SK-N-SH (cell line): ENCODE results near the gene CTBP2. TPM values are rescaled to one million over a fixed set of nuclear protein-coding genes. Genes with fewer than 3 reads are reported as not detected.

Experiments
- CTCF ChIA-PET: fragments of 300-600, 350-600 bp; formaldehyde crosslinking; extraction: SDS; loops from one replicate; lab custom pipeline; 2021; lab: Yijun Ruan, JAX
- POLR2A ChIA-PET: fragments of 350-600 bp; sonication (Branson Sonifier 250); formaldehyde crosslinking; extraction: SDS; loops from one replicate; lab custom pipeline; 2020; ENCODE audit warnings: antibody characterized with exemption, inconsistent platforms; lab: Yijun Ruan, JAX
- DNase-seq: peaks from one replicate; pipeline ENCODE4 v3.0.0; 2012
- H2AFZ ChIP-seq: fragments of 200-600 bp; sonication (generic); 2 replicates; pipeline ENCODE4 v1.8.1; 2016; ENCODE audit warnings: antibody characterized with exemption, mild to moderate bottlenecking, low read depth
- H3F3A ChIP-seq: fragments of 200-600 bp; sonication (generic); replicated peaks from 2 replicates; pipeline ENCODE3; 2016; ENCODE audit warnings: antibody characterized with exemption, mild to moderate bottlenecking; ENCODE audit not compliant: insufficient read depth
- H3K27ac ChIP-seq, 2 experiments: fragments of 200-500 bp in 1 of 2; fragments of 200-600 bp in 1 of 2; sonication (Bioruptor generic) in 1 of 2; sonication (generic), shearing (Covaris generic) in 1 of 2; 2 replicates each; pipeline versions ENCODE4 v1.5.1 to v1.6.1; 2014 to 2016; ENCODE audit warnings: low read depth in 2 of 2, inconsistent platforms in 1 of 2, low read length in 1 of 2, mild to moderate bottlenecking in 1 of 2, mixed read lengths in 1 of 2
- H3K27me3 ChIP-seq: fragments of 200-600 bp; sonication (generic), shearing (Covaris generic); 2 replicates; pipeline ENCODE4 v1.6.1; 2016; ENCODE audit warnings: mixed run types; ENCODE audit not compliant: insufficient read depth
- H3K36me3 ChIP-seq, 2 experiments: fragments of 200-500 bp in 1 of 2; fragments of 200-600 bp in 1 of 2; sonication (Bioruptor generic) in 1 of 2; sonication (generic) in 1 of 2; replicated peaks in 1 of 2; 2 replicates each; pipeline versions ENCODE3 to v1.5.1; 2014 to 2016; ENCODE audit warnings: low read length in 1 of 2, mild to moderate bottlenecking in 1 of 2; ENCODE audit not compliant: insufficient read depth in 2 of 2, control insufficient read depth in 1 of 2
- H3K4me1 ChIP-seq, 2 experiments: fragments of 200-500 bp in 1 of 2; fragments of 200-600 bp in 1 of 2; sonication (Bioruptor generic) in 1 of 2; sonication (generic), shearing (Covaris generic) in 1 of 2; 2 replicates each; pipeline versions ENCODE4 v1.5.1 to v1.6.1; 2014 to 2016; ENCODE audit warnings: low read depth in 1 of 2, low read length in 1 of 2, mixed run types in 1 of 2; ENCODE audit not compliant: insufficient read depth in 2 of 2, control insufficient read depth in 1 of 2
- H3K4me2 ChIP-seq: fragments of 200-600 bp; sonication (generic), shearing (Covaris generic); 2 replicates; pipeline ENCODE4 v1.6.1; 2017; ENCODE audit warnings: mixed run types
- H3K4me3 ChIP-seq, 2 experiments: fragments of 200-500 bp in 1 of 2; fragments of 200-600 bp in 1 of 2; sonication (Bioruptor generic) in 1 of 2; sonication (generic), shearing (Covaris generic) in 1 of 2; 2 replicates each; pipeline versions ENCODE4 v1.5.1 to v1.8.1; 2014 to 2016; ENCODE audit warnings: low read depth in 2 of 2, inconsistent platforms in 1 of 2, low read length in 1 of 2, mild to moderate bottlenecking in 1 of 2, mixed read lengths in 1 of 2, moderate library complexity in 1 of 2
- H3K79me2 ChIP-seq: fragments of 200-600 bp; sonication (generic); 2 replicates; pipeline ENCODE4 v1.8.1; 2017; ENCODE audit warnings: mild to moderate bottlenecking; ENCODE audit not compliant: insufficient read depth
- H3K9ac ChIP-seq: fragments of 200-600 bp; sonication (generic); 2 replicates; pipeline ENCODE4 v1.6.1; 2017; ENCODE audit warnings: mixed run types
- H3K9me2 ChIP-seq: fragments of 200-600 bp; sonication (generic); 2 replicates; pipeline ENCODE4 v1.6.1; 2017; ENCODE audit warnings: mixed run types
- H3K9me3 ChIP-seq: fragments of 200-600 bp; sonication (generic); 2 replicates; pipeline ENCODE4 v1.6.1; 2017; ENCODE audit warnings: mixed run types, mild to moderate bottlenecking, moderate library complexity
- H4K20me1 ChIP-seq: fragments of 200-600 bp; sonication (generic); 2 replicates; pipeline ENCODE4 v1.6.1; 2017; ENCODE audit warnings: mild to moderate bottlenecking, mixed run types; ENCODE audit not compliant: insufficient read depth
- CHD2 ChIP-seq: fragments of 150-350 bp; IDR thresholded peaks from 2 replicates; pipeline ENCODE4 v1.6.1; 2018; ENCODE audit warnings: low read length; ENCODE audit not compliant: partially characterized antibody
- CTCF ChIP-seq: fragments of 200-600 bp; sonication (generic); IDR thresholded peaks from 2 replicates; pipeline ENCODE4 v1.6.1; 2017; ENCODE audit warnings: antibody characterized with exemption, mild to moderate bottlenecking, moderate library complexity
- ELF1 ChIP-seq: IDR thresholded peaks from 2 replicates; pipeline ENCODE4 v1.4.0; 2012
- EZH2phosphoT487 ChIP-seq: fragments of 200-600 bp; sonication (generic); IDR thresholded peaks from 2 replicates; pipeline ENCODE4 v1.6.1; 2017; ENCODE audit warnings: low read depth, mixed run types, mild to moderate bottlenecking, antibody characterized with exemption, moderate library complexity, borderline replicate concordance
- GABPA ChIP-seq: IDR thresholded peaks from 2 replicates; pipeline ENCODE4 v1.4.0; 2012; ENCODE audit warnings: low read depth, mild to moderate bottlenecking
- GATA2 ChIP-seq: sonication (generic); formaldehyde crosslinking; IDR thresholded peaks from 2 replicates; pipeline ENCODE4 v1.5.0; 2020; ENCODE audit warnings: mild to moderate bottlenecking, missing genetic modification reagents
- NFIC ChIP-seq: IDR thresholded peaks from 2 replicates; pipeline ENCODE4 v1.4.0; 2012; ENCODE audit warnings: borderline replicate concordance
- PBX3 ChIP-seq: IDR thresholded peaks from 2 replicates; pipeline ENCODE4; 2012
- POLR2AphosphoS5 ChIP-seq: IDR thresholded peaks from 2 replicates; pipeline ENCODE4 v1.6.1; 2012; ENCODE audit warnings: low read depth, low read length
- RFX5 ChIP-seq: IDR thresholded peaks from 2 replicates; pipeline ENCODE4 v1.6.1; 2012; ENCODE audit warnings: mild to moderate bottlenecking, improper control_type of control experiment, low read length
- SIN3A ChIP-seq: IDR thresholded peaks from 2 replicates; pipeline ENCODE4 v1.6.1; 2012; ENCODE audit warnings: low read depth, mild to moderate bottlenecking, low read length, moderate library complexity, borderline replicate concordance
- SMC3 ChIP-seq: IDR thresholded peaks from 2 replicates; pipeline ENCODE4 v1.6.1; 2012; ENCODE audit warnings: low read depth, low read length, improper control_type of control experiment
- TAF1 ChIP-seq: IDR thresholded peaks from 2 replicates; pipeline ENCODE4 v1.6.1; 2012; ENCODE audit warnings: low read depth, mild to moderate bottlenecking, low read length, moderate library complexity, borderline replicate concordance
- TCF12 ChIP-seq: IDR thresholded peaks from 2 replicates; pipeline ENCODE4 v1.4.0; 2012
- TEAD4 ChIP-seq: IDR thresholded peaks from 2 replicates; pipeline ENCODE4 v1.4.0; 2012; ENCODE audit warnings: mild to moderate bottlenecking, borderline replicate concordance; ENCODE audit not compliant: insufficient read depth
- USF1 ChIP-seq: IDR thresholded peaks from 2 replicates; pipeline ENCODE4 v1.4.0; 2012; ENCODE audit warnings: low read depth, borderline replicate concordance
- USF2 ChIP-seq: fragments of 150-350 bp; IDR thresholded peaks from 2 replicates; pipeline ENCODE4 v1.6.1; 2017; ENCODE audit warnings: antibody characterized with exemption, low read length, low read depth, borderline replicate concordance
- WGBS: methylation state at CpG from one replicate; pipeline ENCODE4 v1.1.6; 2017; ENCODE audit warnings: low lambda C conversion rate; 5-methylcytosine and 5-hydroxymethylcytosine counted together
- polyA plus RNA-seq, 3 experiments: library from polyadenylated mRNA; depleted of rRNA; stranded (reverse); fragments of >200 nt; gene quantifications; 2 replicates each; pipeline ENCODE4 v1.2.3, GENCODE V29; 2012
- TF ChIP-seq, protein P1 (sequence below): IDR thresholded peaks from 2 replicates; pipeline ENCODE4 v1.4.0; 2012; ENCODE audit warnings: low read depth, borderline replicate concordance
- TF ChIP-seq, protein P2 (sequence below): IDR thresholded peaks from 2 replicates; pipeline ENCODE4 v1.4.0; 2012; ENCODE audit warnings: low read depth

Gene CTBP2
- polyA plus RNA-seq, 1 of the 3 experiments (the other 2 are of a cell fraction) = 69.7 TPM

GRCh38 chr10:125146791-125147579 is 13.4 kb downstream of the CTBP2 start:
- no peak overlapping the region for H3K4me2 ChIP-seq
- peaks cover 5 to 21% of the 10 kb centered on the region in 2 experiments for H3K36me3 ChIP-seq
- H2AFZ ChIP-seq = no peak overlapping the region
- no peak for DNase-seq
- no peak overlapping the region for H3K4me3 ChIP-seq
- ChIA-PET CTCF (interaction anchor here (0.9 kb wide), 1 partner anchor 86 kb away, joined by 3 read pairs; no protein-coding TSS in a partner anchor), POLR2A (no interaction called here)
- H3K9me2 ChIP-seq = no peaks in the 10 kb centered on the region
- H3K27ac ChIP-seq = peak overlapping the region in 1 of 2 experiments; percentile 13; a peak in 1 of 4 replicates
- peaks cover 17 to 27% of the 10 kb centered on the region in 2 experiments; a peak in 2 of 4 replicates for H3K4me1 ChIP-seq
- H3K9ac ChIP-seq = no peak overlapping the region
- WGBS = 88% methylated on average over 13 of the region's 13 CpGs
- H3F3A ChIP-seq = no peaks in the 10 kb centered on the region
- peaks cover 100% of the 10 kb centered on the region for H3K79me2 ChIP-seq
- H3K27me3 ChIP-seq = no peaks in the 10 kb centered on the region
- H3K9me3 ChIP-seq = no peaks in the 10 kb centered on the region
- TF ChIP-seq USF2 = no peak
- no peak for TF ChIP-seq TEAD4
- no peak for TF ChIP-seq RFX5
- no peak for TF ChIP-seq ELF1
- peaks cover 99% of the 10 kb centered on the region for H4K20me1 ChIP-seq

- no peak for DNase-seq
- no peak overlapping the region for H3K4me2 ChIP-seq
- no peaks in the 10 kb centered on the region for H3K9me2 ChIP-seq
- no peak overlapping the region for H2AFZ ChIP-seq
- peaks cover 99% of the 10 kb centered on the region for H4K20me1 ChIP-seq
- POLR2A ChIA-PET = no interaction called here
- H3K36me3 ChIP-seq = peaks cover 5 to 16% of the 10 kb centered on the region in 2 experiments
- peaks cover 100% of the 10 kb centered on the region for H3K79me2 ChIP-seq
- H3K9ac ChIP-seq = no peak overlapping the region
- no peaks in the 10 kb centered on the region for H3K9me3 ChIP-seq
- CTCF ChIA-PET = interaction anchor here (0.6 to 1.4 kb wide), 3 partner anchors 119 to 198 kb away, joined by 3 read pairs; no protein-coding TSS in a partner anchor
- peaks cover 24 to 27% of the 10 kb centered on the region in 2 experiments; a peak in 2 of 4 replicates for H3K4me1 ChIP-seq
- H3F3A ChIP-seq = no peaks in the 10 kb centered on the region
- 95% methylated on average over 5 of the region's 5 CpGs for WGBS
- H3K27ac ChIP-seq = no peak overlapping the region
- no peak overlapping the region for H3K4me3 ChIP-seq
- H3K27me3 ChIP-seq = no peaks in the 10 kb centered on the region
- TF ChIP-seq USF1 (no peak), EZH2phosphoT487 (no peak), RFX5 (no peak), CTCF (no peak), TCF12 (no peak), PBX3 (no peak), NFIC (no peak), GATA2 (no peak), POLR2AphosphoS5 (no peak), TAF1 (no peak), CHD2 (no peak), SMC3 (no peak), SIN3A (no peak), GABPA (no peak)
- TF ChIP-seq, protein P1, sequence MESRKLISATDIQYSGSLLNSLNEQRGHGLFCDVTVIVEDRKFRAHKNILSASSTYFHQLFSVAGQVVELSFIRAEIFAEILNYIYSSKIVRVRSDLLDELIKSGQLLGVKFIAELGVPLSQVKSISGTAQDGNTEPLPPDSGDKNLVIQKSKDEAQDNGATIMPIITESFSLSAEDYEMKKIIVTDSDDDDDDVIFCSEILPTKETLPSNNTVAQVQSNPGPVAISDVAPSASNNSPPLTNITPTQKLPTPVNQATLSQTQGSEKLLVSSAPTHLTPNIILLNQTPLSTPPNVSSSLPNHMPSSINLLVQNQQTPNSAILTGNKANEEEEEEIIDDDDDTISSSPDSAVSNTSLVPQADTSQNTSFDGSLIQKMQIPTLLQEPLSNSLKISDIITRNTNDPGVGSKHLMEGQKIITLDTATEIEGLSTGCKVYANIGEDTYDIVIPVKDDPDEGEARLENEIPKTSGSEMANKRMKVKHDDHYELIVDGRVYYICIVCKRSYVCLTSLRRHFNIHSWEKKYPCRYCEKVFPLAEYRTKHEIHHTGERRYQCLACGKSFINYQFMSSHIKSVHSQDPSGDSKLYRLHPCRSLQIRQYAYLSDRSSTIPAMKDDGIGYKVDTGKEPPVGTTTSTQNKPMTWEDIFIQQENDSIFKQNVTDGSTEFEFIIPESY = no peak
- TF ChIP-seq, protein P2, sequence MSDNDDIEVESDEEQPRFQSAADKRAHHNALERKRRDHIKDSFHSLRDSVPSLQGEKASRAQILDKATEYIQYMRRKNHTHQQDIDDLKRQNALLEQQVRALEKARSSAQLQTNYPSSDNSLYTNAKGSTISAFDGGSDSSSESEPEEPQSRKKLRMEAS = no peak
Observed at GRCh38 chr10:125145636-125146035, 14.7 kb downstream of the CTBP2 start.
